GM21423 (cell line): ENCODE results near the gene SOCS7.

Source experiments
- ATAC-seq: cut with Tn5 transposase; IDR thresholded peaks from one replicate; pipeline ENCODE4 v1.9.1; 2021; ENCODE audit warnings: mild to moderate bottlenecking, moderate library complexity; ENCODE audit not compliant: unreplicated experiment

The SOCS7 gene, protein sequence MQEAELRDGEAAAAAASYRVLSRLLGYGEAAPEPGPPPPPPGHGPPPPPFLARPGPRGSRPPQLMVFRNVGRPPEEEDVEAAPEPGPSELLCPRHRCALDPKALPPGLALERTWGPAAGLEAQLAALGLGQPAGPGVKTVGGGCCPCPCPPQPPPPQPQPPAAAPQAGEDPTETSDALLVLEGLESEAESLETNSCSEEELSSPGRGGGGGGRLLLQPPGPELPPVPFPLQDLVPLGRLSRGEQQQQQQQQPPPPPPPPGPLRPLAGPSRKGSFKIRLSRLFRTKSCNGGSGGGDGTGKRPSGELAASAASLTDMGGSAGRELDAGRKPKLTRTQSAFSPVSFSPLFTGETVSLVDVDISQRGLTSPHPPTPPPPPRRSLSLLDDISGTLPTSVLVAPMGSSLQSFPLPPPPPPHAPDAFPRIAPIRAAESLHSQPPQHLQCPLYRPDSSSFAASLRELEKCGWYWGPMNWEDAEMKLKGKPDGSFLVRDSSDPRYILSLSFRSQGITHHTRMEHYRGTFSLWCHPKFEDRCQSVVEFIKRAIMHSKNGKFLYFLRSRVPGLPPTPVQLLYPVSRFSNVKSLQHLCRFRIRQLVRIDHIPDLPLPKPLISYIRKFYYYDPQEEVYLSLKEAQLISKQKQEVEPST

DNA sequence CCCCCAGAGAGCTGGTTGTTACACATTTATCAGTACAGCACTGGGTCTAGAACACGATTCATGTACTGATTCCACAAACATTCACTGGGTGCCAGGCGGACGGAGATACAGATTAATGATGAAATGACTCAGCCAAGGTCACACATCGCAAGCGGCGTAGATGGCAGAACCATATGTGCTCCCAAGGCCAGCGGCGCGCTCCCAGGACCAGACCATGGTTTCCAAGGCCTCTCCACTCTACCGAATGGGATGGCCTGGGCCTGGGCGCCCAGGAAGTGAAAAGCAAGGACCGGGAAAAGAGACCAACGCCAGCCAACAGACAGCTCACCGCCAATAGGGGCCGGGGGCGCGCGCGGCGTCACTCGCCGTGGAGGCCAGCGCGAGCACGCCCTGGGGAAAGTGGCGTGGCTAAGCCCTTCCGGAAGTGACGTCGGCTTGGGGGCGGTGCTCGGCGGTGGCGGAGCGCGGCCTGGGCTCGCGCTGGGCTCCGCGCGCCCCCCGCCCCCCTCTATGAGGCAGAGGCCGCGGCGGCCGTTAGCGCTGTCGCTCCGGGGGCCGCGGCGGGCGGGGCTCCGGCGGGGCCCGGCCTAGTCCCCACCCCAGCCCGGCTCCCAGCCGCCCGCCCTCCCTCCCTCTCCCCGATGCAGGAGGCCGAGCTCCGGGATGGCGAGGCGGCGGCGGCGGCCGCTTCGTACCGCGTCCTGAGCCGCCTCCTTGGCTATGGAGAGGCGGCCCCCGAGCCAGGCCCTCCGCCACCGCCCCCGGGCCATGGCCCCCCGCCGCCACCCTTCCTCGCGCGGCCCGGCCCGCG, at the start of gene SOCS7:
TSS of gene SOCS7 (plus strand) at position 433 of the 811 bp plus-strand sequence. CDS start at position 642, 209 bp downstream.
- ATAC-seq, result peak; percentile 78

DNA sequence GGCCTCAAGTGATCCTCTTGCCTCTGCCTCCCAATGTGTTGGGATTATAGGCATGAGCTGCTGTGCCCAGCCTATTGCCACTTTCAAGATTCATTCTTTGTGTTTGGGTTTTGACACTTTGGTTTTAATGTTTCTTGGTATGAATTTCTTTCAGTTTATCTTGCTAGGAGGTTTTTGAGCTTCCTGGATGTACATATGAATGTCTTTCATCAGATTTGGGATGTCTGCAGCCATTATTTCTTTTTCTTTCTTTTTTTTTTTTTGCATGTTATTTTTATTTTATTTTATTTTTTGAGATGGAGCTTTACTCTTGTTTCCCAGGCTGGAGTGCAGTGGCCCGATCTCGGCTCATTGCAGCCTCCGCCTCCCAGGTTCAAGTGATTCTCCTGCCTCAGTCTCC, 36.1 kb upstream of the SOCS7 start:
- no peak for ATAC-seq

- no peak for ATAC-seq
These were observed 34.6 kb upstream of the SOCS7 start for GRCh38 chr17:38317081-38317480.

GRCh38 chr17:38320482-38320881, 31.2 kb upstream of the SOCS7 start:
- ATAC-seq, result no peak

DNA sequence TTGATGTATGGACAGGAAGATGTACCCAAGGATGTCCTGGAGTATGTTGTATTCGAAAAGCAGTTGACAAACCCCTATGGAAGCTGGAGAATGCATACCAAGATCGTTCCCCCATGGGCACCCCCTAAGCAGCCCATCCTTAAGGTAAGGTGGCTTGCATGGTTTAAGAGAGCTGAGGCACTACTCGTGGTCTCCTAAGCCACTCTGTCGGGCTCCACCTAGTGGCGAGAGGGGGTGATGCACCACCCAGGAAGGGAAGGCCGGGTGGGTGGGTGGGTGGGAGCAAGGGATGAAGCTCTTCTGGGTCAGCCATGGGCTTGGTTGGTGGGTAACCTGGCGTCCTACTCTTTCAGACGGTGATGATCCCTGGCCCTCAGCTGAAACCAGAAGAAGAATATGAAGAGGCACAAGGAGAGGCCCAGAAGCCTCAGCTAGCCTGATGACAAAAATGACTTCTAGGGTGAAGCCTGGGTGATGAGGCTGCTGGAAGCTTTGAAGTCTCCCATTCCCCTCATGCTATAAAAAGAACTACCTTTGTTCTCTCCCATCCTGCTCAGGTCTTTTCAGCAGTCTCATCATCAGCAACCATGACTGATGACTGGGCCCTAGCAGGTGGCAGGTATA, 29.4 kb upstream of the SOCS7 start:
- ATAC-seq, result no peak

DNA sequence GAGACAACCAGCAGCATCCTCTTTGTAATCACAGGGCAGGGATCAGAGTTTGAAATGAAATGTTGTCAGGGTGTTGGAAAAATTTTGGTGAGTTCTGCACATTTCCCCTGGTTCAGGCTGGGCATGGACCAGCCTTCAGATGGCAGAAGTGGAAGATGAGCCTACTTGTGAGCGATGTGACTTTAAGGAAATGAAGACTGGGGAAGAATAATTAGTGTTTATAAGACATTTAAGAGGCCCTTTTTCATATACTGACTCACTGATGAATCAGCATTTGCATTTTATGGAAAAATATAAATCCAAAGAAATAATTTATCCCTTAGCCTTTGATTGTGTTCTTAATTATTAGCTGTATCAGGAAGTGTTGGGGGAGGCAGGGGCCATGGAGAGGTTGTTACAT, 28.7 kb upstream of the SOCS7 start:
- no peak for ATAC-seq

DNA sequence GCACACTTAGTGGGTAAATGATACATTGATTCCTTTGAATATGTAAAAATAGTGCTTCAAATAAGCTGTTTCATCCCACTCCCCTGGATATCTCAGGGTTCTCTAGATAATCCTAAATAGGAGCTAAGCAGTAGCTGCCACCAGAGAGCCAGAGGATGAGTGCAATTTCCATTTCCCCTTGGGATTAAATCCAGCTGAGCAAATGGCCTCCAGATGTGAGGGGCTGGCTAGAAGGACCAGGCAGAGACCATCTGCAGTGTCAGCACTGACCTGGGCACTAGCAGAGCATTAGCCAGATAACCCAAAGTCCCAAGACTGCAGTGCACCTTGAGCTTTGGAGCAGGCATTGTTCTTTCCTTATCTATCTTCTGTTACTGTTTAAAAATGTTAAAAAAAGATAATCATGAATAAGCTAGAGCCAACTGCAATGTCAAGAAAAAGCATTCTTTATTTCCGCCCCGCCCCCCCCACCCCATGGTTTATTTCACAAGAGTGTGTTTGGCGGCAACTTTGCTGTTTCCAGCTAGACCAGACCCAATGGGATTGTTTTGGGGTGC, 27.4 kb upstream of the SOCS7 start:
- no peak for ATAC-seq

DNA sequence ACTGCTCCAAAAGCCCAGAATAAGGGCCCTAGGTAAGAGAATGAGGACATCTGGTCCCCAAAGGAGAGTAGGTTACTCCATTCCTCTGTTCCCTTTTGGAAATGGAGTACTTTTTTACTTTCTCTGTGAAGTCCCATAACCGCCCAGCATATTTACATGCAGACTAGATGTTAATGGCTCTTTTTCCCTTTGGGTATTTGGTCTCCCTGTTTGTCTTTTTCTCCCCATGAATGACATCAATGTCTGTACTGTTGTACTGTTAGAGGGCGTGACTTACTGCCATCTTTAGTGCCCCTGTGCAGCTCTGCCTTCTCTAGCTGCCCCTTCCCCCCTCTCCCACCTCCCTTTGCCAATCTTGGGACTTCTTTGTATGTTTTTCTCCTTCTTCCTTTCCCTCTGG, 26.9 kb upstream of the SOCS7 start:
- ATAC-seq, result no peak

GRCh38 chr17:38325221-38325851, 26.3 kb upstream of the SOCS7 start:
- no peak for ATAC-seq

- ATAC-seq, result no peak
These were observed 24.4 kb upstream of the SOCS7 start for GRCh38 chr17:38326996-38327792.

DNA sequence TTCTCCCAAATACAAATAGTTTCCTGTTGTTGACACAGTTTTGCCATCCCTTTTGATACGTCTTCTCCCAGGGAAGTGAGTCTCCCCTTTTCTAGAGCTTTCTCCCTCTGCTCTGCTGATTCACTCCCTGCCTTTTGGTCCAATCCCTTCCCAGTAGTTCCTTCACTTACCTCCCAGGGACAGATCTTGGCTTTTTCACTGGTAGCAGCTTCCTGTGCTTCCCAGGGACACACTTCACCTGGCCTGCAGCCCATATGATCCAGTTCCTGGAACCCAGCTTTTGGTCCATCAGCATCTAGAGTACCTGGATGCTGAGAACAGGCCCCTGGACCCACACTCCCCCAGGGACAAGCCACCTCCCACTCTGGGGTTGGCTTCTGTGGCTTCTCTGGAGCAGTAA, 23.7 kb upstream of the SOCS7 start:
- no peak for ATAC-seq

DNA sequence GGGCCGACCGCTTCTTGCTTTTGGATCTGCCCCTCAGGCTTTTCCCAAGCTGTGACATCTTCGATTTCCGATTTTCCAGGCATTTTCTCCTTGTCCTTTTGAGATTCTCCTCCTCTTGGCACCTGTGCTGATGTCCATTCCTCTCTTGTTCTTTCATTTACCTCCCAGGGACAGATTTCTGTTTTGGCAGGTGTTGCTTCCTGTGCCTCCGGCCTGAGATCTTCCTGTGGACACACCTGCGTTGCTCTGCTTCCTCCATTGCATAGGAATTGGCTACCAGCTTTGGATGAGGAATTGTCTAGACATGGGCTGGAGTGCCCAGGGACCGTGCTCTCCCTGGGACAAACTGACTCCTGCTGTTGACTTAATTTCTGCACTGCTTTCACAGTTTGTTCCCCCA, 23.0 kb upstream of the SOCS7 start:
- ATAC-seq, result no peak

DNA sequence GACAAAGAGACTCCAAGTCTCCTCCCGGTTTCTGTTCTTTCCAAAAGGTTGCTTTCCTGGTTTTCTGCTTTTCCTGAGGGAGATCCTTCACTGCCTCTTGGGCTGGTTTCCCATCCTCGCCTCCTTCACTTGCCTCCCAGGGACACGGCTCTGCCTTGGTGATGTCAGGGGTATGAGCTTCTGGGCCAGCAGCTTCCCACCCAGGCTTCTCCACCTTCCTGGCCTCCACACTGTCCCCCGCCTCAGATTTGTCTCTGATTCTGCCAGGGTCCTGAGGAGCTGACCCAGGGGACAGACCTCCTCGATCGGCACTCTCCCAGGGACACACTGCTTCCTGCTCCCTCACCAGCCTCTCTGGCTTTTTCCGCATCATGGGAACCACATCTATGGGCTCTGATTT, 22.4 kb upstream of the SOCS7 start:
- ATAC-seq, result no peak

- ATAC-seq, result no peak
These were observed 21.6 kb upstream of the SOCS7 start for GRCh38 chr17:38329808-38330730.

DNA sequence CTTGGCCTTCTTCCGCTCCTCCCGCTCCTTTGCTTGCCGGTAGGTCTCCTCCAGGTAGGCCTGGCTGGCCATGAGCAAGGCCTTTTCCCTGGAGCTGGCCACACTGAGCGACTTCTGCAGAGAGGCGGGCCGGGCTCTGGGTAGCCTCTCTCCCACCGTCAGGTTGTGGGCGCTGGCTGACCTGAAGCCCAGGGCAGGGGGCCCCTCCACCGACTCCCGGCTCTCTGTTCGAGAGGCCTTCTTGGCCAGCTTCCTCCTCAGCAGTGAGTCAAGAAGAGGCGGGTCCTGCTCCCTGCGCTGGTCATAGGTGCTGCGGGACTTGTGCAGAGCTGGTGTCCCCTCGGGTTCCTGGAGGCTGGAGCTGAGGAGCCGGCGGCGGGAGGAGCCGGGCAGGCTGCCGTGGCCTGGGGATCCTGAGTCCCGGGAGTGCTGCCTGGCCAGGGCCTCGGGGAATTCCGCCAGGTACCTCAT, 20.7 kb upstream of the SOCS7 start:
- no peak for ATAC-seq

- no peak for ATAC-seq
These were observed 18.9 kb upstream of the SOCS7 start for GRCh38 chr17:38332735-38333134.

DNA sequence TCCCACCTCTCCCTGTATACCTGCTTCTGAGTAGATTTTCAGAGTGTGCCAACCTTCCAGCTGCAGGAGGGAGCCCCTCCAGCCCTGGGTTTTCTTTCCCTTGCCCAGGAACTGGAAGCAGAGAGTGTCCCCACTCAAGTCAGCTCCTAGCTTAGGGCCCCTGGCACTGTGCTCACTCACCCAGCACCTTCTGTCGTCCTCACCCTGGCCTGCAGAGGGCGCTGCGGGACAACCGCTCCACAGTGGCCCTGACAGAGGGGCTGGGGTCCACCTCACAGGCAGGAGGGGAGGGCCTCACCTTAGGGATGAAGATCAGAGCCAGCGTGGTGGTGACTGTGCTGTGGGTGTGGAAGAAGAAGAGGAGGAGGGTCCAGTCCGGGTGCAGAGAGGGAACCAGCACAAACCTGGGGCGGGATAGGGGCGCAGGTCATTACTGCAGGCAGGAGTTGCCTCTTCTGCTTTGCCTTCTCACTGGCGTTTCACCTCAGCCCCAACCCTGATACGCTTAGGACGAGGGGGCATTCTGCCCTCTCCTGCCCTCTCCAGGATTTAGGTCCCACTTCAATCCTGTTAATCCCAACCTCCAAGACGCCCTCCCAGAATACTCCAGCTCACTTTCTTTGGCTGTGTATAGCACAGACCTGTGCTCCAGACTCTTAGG, 17.9 kb upstream of the SOCS7 start:
- no peak for ATAC-seq
